Measurements from ENCODE around the gene SLC66A1.
"Not testable (repeated sequence)": the region's sequence is repeated elsewhere in the genome, so short reads cannot be mapped to it uniquely, and the experiment has no call there.

The SLC66A1 gene

DNA sequence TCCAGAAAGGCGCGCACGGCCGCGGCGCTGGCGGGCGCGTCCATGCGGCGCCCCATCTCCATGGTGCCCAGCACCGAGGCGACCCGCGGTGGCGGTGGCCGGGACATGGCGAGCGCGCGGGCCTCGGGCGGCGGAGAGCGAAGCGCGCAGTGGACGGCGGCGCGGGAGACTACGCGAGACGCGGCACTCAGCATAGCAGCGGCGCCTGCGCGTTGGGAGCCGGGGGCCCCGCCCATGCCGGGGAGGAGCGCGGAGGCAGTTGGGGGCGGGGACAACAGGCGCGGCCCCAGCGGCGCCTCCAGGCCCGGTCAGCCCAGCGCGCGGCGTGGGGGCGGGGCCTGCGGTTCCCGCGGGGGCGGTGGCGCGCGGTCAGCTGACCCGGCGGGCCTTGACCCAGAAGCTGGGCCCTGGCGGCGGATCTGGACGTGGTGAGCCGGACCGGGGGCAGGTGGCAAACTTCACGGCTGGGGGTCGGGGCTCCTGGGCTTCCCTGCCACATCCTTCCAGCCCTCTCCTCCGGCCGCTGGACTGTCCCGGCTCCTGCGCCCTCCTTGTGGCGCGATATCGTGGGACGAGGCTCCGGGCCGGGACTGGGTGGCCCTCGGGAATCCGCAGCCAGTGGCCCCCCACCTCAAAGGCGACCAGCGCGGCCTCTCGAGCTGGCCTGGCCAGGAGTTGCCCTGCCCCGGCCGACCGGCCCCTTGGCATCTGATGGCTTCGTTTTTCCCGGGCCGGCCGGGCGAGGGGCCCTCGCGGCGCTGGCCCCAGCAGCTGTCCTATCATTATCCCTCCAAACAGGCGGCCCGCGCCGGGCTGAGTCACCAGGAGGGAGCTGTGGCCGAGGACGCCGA is at the start of gene SLC66A1, which contains the start of gene AKR7A2:
Gene SLC66A1, plus strand, starts transcription at position 396 of the 851 bp plus-strand sequence. CDS start 5,352 bp downstream, outside the sequence.
Gene AKR7A2, minus strand, starts transcription at position 214 of the 851 bp plus-strand sequence. Its CDS starts 20 bp downstream, at position 194.
- DNase-seq, result peak; percentile 82 to 87

GRCh38 chr1:19262744-19263143 is 49.4 kb upstream of the SLC66A1 start:
- DNase-seq, result no peak

DNA sequence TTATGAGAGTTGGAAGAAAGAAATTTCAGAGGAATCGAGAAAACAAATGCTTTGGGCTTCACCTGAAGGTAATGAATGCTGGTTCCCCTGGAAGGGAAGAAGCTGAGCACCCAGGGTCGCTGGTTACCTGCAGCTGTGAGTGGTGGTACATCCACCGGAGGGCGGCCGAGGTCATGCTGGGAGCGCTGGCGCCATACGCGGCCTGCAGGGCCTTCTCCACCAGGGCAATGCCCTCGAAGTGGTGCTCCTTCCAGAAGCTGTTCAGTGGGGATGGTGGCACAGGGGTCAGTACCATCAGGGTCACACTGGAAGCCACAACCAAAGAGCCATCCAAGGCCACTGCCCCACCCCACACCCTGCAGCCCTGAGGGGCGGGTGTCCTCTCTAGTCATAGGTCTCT is 43.7 kb upstream of the SLC66A1 start:
- DNase-seq, result no peak

DNA sequence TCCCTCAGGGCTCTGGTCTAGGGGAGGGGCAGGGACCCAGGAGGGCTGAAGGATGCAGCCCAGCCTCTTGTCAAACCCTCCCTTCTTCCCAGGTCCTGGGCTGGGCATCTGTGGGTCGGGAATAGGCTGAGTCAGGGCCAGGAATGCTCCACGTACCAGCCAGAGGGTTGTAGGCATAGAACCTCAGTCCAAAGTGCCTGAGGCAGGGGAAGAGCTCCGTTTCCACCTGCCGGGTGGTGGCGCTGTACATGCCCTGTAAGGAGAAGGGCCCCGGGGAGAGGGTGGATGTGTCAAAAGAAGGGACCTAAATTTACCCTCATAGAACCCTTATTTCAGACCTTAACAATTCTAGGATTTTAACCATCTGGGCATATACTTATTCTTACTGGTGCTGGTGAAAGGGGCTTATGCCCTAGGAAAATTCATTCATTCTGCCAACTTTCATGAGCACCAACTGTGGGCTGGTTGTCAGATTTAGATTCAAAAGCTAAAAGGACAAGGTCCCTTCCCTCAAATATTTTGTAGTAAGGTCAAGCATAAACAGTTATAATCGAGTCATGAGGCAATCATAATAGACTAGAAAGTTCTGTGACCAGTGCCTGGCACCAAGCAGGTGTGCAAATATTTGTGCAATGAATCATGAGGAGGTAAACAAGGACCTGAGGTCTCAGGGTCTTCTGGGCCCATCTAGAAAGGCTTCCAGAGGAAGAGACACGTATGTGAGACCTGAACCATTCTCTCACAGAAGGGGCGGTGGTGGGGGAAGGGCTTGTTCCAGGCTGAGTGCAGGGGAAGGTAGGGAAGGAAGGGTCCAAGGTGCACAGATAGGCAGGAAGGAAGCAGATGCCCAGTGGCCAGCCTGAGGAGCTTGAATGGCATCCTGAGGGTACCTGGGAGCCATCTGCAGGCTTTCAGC is 42.4 kb upstream of the SLC66A1 start:
- not testable (repeated sequence) for DNase-seq

- not testable (repeated sequence) for DNase-seq
These were observed 41.8 kb upstream of the SLC66A1 start for GRCh38 chr1:19270343-19270730.

GRCh38 chr1:19272064-19272463 is 40.1 kb upstream of the SLC66A1 start:
- DNase-seq, result no peak

- no peak for DNase-seq
These were observed 38.9 kb upstream of the SLC66A1 start for GRCh38 chr1:19273106-19273843.

DNA sequence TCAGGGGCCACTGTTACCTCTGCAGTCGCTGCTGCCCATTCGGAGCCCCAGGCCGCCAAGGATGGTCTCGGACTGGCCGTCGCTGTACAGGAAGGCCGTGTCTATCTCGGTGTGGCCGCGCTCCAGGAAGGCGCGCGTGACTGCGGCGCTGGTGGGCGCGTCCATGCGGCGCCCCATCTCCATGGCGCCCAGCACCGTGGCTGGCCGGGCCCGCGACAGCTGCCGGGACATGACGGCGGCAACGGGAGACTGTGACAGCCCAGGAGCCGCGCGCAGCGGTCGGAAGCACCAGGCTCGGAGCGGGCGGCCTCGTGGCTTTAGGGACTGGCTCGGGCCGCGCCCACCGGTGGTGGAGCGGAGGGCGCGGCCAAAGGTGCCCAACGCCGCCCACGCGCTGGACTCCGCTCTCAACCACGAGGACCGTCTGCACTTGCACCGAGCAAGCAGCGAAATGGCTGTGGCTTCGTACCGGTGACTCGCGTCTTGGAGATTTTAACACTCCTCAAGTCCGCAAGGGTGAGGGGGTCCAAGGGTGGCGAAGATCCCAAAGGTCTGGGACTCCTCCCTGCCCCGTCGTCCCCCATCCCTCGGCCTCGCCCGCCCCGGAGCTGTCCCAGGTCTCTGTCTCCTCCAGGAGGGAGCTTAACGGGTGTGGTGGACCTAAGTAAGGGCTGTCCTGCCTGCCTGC is 38.1 kb upstream of the SLC66A1 start:
- DNase-seq, result not testable (repeated sequence)

DNA sequence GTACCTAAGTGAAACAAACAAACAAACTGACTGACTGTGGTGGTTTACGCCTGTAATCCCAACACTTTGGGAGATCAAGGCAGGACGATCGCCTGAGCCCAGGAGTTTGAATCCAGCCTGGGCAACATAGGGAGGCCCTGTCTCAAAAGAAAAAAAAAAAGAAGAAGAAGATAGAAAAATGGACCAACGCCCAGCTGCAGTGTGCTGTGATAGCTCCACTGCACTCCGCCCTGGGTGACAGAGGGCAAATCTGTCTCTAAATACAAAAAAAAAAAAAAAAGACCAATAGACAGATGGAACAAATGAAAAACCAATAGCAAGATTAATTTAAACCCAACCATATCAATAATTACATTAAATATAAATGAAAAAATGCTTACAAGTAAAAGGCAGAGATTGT is 37.5 kb upstream of the SLC66A1 start:
- no peak for DNase-seq

- DNase-seq, result no peak
These were observed 28.2 kb upstream of the SLC66A1 start for GRCh38 chr1:19283891-19284290.

- no peak for DNase-seq
These were observed 27.2 kb upstream of the SLC66A1 start for GRCh38 chr1:19284881-19285280.

DNA sequence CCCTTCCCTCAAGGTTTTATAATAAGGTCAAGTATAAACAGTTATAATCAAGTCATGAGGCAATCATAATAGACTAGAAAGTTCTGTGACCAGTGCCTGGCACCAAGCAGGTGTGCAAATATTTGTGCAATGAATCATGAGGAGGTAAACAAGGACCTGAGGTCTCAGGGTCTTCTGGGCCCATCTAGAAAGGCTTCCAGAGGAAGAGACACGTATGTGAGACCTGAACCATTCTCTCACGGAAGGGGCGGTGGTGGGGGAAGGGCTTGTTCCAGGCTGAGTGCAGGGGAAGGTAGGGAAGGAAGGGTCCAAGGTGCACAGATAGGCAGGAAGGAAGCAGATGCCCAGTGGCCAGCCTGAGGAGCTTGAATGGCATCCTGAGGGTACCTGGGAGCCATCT is 26.8 kb upstream of the SLC66A1 start:
- not testable (repeated sequence) for DNase-seq

- not testable (repeated sequence) for DNase-seq
These were observed 26.3 kb upstream of the SLC66A1 start for GRCh38 chr1:19285807-19286206.

DNA sequence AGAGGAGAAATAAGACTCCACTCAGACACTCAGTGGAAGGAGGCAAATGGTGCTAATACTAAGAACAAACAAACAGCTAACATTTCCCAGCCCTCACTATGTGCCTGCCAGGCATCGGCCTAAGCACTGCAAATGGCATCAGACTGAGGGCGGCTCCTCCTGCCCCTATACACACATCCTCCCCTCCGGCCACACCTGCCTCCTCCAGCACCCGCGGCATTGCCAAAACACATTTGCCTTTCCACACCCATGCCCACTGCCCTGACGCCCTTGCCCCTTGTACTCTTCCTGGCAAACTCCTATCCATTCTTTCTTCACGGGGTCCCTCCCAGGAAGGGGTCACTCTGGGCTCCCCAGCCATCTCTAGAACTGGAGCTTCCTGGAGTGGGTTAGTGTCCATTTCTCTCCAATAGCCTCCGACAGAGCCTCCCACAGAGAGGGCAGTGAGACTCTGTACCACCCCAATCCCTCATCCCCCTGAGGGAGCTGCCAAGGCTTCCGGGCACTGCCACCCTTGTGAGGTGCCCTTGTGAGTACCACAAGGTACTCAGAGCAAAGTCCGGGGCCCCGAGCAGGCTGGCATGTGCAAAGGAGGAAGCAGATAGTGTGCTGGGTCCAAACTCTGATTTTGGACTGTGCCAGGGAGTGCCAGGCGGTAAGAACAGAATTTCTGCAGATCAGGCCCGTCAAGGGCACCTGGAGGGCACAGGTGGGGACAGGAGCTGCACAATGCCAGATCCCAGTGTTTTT is 24.5 kb upstream of the SLC66A1 start:
- DNase-seq, result no peak

- DNase-seq, result not testable (repeated sequence)
These were observed 23.5 kb upstream of the SLC66A1 start, which contains the start of gene AKR7A3 for GRCh38 chr1:19288324-19289241. TSS of gene AKR7A3 (minus strand) at chr1:19288770. CDS start at chr1:19288709, 61 bp downstream.

DNA sequence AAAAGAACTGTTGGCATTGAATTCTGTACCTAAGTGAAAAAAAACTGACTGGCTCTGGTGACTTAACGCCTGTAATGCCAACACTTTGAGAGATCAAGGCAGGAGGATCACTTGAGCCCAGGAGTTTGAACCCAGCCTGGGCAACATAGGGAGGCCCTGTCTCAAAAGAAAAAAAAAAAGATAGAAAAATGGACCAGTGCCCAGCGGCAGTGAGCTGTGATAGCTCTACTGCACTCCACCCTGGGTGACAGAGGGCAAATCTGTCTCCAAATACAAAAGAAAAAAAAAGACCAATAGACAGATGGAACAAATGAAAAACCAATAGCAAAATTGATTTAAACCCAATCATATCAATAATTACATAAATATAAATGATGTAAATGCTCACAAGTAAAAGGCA is 22.9 kb upstream of the SLC66A1 start:
- DNase-seq, result no peak

DNA sequence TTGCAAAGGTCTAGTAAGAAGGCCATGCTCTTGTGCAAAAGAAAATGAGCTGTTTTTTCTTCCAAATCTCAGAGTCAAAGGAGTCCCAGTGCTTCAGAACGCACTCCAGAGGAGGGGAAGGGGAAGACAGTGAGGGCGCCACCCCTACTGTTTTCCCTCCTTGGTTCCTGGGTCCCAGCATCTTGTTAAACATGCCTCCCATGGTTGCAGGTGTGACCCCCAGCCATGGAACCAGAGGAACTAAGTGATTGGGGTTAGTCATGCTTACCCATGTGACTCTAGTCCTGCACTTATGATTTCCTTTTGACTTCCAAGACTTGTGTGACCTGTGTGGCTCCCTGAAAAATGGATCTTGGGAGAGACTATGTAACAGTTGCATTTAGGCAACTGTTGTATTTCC is 17.5 kb upstream of the SLC66A1 start:
- DNase-seq, result no peak

DNA sequence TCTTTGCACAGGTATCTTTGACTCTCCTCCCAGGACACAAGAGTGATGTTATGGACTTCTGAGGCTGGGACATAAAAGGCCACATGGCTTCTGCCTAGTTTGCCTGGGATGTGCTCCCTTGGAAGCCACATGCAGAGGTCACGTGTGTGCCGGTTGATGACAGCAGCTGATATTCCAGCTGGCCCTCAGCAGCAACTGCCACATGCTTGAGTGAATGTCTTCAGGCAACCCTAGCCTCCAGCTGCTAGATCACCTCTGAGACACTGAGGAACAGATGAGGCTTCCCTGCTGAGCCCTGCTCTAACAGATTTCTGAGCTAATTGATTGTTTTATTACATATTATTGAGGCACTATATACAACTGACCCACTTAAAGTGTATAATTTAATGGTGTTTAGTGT is 11.9 kb upstream of the SLC66A1 start:
- no peak for DNase-seq

GRCh38 chr1:19304081-19304480 is 8.0 kb upstream of the SLC66A1 start:
- DNase-seq, result not testable (repeated sequence)

- DNase-seq, result no peak
These were observed 6.2 kb upstream of the SLC66A1 start for GRCh38 chr1:19305880-19306279.
